Subcutaneous adipose tissue (tissue), 4 donors: ENCODE measurements around the gene PANK2. TPM values are rescaled to one million over a fixed set of nuclear protein-coding genes. Genes with fewer than 3 reads are reported as not detected.

Experiments used
- CTCF ChIP-seq: fragments of 450-650 bp; IDR thresholded peaks from one replicate; pipeline ENCODE4 v1.5.1; 2016; ENCODE audit warnings: low read depth, mild to moderate bottlenecking, control low read depth, antibody characterized with exemption, moderate library complexity
- total RNA-seq, 4 donors: library from RNA; depleted of rRNA; stranded (reverse); fragments of >200 nt; gene quantifications; one replicate each; pipeline ENCODE4 v1.1.0, GENCODE V29; 2016

The PANK2 gene
- total RNA-seq, 4 donors from 2014 or later: 31.3 to 59.5 (median 47.6) TPM

DNA sequence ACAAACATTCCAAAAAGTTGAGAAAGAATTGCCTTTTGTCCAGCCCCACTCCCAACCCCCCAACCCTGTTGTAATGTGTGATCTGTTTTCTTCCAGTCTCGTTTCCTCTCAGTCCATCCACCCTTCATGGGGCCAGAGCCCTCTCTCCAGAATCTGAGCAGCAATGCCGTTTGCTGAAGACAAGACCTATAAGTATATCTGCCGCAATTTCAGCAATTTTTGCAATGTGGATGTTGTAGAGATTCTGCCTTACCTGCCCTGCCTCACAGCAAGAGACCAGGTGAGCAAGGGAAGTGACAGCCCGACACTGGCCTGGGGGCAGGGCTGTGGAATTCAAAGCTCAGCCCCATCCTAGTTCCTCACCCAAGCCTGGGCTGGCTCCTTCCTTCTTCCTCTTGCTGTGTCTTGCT lies 34.7 kb upstream of the PANK2 start:
- TF ChIP-seq CTCF: no peak

GRCh38 chr20:3857405-3857804 lies 31.8 kb upstream of the PANK2 start:
- no peak for TF ChIP-seq CTCF

DNA sequence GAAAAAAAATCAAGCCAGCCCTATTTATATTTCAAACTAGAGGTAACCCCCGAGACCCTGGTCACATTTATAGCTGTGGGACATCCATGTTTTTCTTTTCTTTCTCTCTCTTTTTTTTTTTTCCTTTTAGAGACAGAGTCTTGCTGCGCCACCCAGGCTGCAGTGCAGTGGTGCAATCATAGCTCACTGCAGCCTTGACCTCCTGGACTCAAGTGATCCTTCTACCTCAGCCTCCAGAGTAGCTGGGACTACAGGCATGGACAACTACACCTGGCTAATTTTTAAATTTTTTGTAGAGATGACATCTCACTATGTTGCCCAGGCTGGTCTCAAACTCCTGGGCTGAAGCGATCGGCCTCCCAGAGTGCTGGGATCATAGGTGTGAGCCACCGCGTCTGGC lies 30.5 kb upstream of the PANK2 start:
- TF ChIP-seq CTCF: no peak

GRCh38 chr20:3861191-3861590 lies 28.0 kb upstream of the PANK2 start:
- TF ChIP-seq CTCF: no peak

DNA sequence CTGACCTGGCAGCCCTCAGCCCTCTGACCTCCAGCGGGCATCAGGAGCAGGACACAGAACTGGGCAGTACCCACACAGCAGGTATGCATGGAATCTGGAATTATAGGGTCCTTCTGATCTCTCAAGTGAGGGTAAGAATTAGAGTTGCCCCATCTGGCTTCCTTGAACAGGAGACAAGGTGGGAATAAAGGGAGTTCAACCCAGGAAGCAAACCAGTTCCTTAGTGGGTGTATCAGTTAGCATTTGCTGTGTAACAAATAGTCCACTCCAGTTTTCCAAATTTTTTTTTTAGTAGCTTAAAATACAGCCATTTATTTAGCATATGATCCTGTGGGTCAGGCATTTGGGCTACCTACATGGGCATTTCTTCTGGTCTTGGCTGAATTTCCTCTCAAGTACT lies 26.9 kb upstream of the PANK2 start:
- TF ChIP-seq CTCF: no peak

GRCh38 chr20:3863317-3863716 lies 25.9 kb upstream of the PANK2 start:
- TF ChIP-seq CTCF: no peak

DNA sequence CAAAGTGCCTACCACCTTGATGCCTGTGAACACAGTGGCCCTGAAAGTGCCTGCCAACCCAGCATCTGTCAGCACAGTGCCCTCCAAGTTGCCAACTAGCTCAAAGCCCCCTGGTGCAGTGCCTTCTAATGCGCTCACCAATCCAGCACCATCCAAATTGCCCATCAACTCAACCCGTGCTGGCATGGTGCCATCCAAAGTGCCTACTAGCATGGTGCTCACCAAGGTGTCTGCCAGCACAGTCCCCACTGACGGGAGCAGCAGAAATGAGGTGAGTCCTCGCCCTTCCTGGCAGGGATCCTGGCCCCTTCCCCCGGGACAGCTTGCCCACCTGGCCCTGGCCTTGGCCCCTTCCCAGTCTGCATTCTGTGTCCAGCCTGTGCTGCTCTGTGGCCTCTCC lies 24.7 kb upstream of the PANK2 start:
- TF ChIP-seq CTCF: no peak
